PC-3 (cell line): Measurements from ENCODE around the gene HYAL2.

Experiments
- CTCF ChIP-seq: fragments of 300-600 bp; sonication (generic); conservative IDR thresholded peaks from 2 replicates; pipeline ENCODE4 v1.5.1; 2017; ENCODE audit warnings: antibody characterized with exemption, low read depth, mild to moderate bottlenecking, low read length
- EZH2 ChIP-seq: fragments of 300-600 bp; sonication (generic); IDR thresholded peaks from one replicate; pipeline ENCODE4 v1.6.1; 2017; ENCODE audit warnings: antibody characterized with exemption, mild to moderate bottlenecking, low read length; ENCODE audit not compliant: unreplicated experiment
- EZH2phosphoT487 ChIP-seq: fragments of 300-600 bp; sonication (generic); IDR thresholded peaks from 2 replicates; pipeline ENCODE4 v1.6.1; 2018; ENCODE audit warnings: mild to moderate bottlenecking, antibody characterized with exemption, low read length, borderline replicate concordance

- TF ChIP-seq CTCF (no peak), EZH2 (no peak), EZH2phosphoT487 (no peak)
Observed at GRCh38 chr3:50354186-50354764, 31.7 kb upstream of the HYAL2 start.
